Coronary artery (tissue), 2 donors: Measurements from ENCODE around the gene SLC4A8.

Experiments
- DNase-seq: peaks from one replicate; pipeline ENCODE4 v3.0.0-alpha.2; 2017; ENCODE audit warnings: low spot score
- H3K27ac ChIP-seq, 2 donors: fragments of 200-600 bp; sonication (generic); one replicate each; pipeline ENCODE4 v1.5.1; 2016 to 2019
- H3K4me3 ChIP-seq: fragments of 200-600 bp; sonication (generic); 2 replicates; pipeline ENCODE4 v1.5.1; 2016; ENCODE audit warnings: mild to moderate bottlenecking, moderate library complexity
- TF ChIP-seq, protein P1 (sequence below): fragments of 200-600 bp; sonication (generic); IDR thresholded peaks from one replicate; pipeline ENCODE4 v1.5.1; 2019; ENCODE audit warnings: antibody characterized with exemption

Gene SLC4A8

DNA sequence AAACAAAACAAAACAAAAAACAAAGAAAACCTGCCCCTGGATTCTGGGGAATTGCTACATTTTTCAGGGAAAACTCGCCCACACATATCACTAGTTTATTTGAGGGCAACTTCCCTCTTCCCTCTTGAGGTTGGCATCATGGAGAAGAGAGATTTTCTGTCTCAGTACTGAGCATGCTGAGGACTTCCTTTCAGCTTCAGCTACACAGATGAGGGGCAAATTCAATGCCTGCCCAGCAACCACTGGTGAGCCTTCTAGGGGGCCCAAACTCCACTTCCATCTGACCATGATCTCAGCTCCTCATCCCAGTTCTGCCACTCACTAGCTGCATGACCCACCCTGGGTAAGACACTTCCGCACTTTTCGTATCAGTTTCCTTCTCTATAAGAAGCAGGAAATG, 103.3 kb downstream of the SLC4A8 start:
- TF ChIP-seq, protein P1, sequence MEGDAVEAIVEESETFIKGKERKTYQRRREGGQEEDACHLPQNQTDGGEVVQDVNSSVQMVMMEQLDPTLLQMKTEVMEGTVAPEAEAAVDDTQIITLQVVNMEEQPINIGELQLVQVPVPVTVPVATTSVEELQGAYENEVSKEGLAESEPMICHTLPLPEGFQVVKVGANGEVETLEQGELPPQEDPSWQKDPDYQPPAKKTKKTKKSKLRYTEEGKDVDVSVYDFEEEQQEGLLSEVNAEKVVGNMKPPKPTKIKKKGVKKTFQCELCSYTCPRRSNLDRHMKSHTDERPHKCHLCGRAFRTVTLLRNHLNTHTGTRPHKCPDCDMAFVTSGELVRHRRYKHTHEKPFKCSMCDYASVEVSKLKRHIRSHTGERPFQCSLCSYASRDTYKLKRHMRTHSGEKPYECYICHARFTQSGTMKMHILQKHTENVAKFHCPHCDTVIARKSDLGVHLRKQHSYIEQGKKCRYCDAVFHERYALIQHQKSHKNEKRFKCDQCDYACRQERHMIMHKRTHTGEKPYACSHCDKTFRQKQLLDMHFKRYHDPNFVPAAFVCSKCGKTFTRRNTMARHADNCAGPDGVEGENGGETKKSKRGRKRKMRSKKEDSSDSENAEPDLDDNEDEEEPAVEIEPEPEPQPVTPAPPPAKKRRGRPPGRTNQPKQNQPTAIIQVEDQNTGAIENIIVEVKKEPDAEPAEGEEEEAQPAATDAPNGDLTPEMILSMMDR = no peak
- Histone ChIP-seq H3K4me3 (no peak overlapping the region), H3K27ac (no peak overlapping the region)
- no peak for DNase-seq

DNA sequence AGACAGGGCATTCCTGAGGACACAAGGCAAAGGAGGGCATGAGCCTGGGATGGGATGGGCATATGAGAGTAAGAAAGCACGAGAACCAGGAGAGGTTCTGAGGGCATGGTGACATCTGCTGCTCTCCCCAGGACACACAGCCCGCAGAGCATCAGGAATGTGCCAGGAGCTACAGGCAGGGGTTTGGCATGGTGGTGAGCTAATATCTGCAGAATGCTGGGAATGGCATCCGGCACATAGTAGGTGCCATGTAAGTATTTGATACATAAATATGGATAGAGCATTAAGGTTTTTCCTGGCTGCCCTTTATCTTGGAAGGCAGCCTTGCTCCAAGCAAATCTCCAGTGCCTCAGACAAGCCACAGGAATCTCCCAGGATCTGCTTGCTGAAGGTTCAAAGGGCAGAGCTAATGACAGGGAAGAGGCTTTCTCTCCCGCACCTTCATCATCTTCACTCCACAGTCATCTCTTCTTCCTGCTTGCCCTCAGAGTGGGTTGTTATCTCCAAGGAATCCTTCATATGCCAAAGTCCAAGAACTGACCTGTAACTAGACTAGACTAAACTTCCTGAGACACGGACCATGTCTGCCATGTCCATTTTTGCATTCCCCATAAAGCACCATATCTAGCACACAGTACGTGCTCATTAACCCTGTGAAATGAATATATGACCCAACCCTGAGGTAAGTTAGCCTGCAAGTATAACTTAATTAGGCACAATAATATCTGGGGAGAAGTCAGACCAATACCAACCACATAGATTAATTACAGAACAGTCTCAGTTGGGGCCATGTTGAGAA, 104.4 kb downstream of the SLC4A8 start:
- Histone ChIP-seq H3K4me3 (no peak overlapping the region), H3K27ac (no peak overlapping the region)
- TF ChIP-seq, protein P1 = no peak
- DNase-seq = no peak

DNA sequence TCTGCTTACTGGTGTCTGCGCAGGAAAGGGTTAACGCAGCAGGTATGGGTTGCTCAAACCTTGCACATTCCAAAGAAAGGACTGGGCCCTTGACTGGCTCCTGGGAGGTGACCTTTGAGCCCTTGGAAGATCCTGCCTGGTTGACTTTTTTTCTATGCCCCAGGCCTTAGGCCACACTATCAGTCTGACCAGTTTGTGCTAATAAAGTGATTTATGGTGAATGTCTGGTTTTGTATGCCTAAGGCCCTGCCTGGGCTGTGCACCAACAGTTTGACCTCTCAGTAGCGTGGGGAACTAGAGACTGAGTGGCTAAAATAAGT, 105.0 kb downstream of the SLC4A8 start:
- H3K27ac ChIP-seq = no peak overlapping the region
- TF ChIP-seq, protein P1 = no peak
- no peak for DNase-seq
- H3K4me3 ChIP-seq = no peak overlapping the region

DNA sequence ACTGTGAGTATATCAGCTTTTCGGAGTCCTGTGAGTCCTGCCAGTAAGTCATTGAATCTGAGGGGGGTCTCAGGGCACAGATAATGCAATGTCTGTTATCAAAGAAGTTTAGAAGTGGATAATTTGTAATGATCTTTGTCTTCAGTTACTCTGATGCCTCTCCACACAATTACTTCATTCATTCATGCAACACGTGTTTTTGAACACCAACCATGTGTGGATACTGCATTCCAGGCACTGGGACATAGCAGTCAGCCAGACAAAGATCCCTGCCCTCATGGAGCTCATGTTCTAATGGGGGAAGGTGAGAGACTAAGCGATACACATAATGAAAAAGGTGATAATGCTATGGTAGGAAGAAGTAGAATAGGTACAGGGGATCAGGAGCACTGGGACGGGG, 105.6 kb downstream of the SLC4A8 start:
- TF ChIP-seq, protein P1 = no peak
- no peak for DNase-seq
- no peak overlapping the region for H3K4me3 ChIP-seq
- no peak overlapping the region for H3K27ac ChIP-seq

DNA sequence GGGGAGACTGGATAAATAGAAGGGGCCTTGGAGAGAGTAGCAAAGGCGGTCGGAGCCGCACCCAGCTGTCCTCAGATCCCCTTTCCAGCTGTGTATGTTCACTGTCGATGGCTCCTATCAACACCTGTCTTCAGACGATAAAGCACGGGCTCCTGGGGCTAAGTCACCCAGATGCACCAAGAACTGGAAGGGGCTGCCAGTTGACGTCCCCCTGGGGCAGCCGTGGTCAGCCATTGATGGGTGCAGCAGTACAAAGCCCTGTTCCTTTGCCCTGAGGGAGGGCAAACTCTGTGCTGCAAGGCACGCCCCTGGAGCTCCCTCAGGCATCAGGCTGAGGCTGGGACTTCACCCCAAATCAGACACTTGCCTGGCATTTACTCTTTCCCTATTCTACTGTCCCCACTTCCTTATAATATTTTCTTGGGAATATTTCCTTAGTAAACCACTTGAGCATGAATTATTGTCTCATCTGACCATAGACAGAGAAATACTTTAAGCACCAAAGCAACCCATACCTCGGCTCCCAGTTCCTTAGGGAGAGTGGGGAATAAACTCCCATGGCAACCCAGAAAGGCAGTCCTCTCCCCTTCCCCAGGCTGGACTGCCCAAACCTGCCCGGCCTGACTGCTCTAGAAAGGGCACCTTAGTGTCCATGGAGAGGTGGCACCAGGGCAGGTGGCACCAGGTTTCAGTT, 106.8 kb downstream of the SLC4A8 start:
- no peak for DNase-seq
- TF ChIP-seq, protein P1 = no peak
- H3K4me3 ChIP-seq = no peak overlapping the region
- no peak overlapping the region for H3K27ac ChIP-seq

DNA sequence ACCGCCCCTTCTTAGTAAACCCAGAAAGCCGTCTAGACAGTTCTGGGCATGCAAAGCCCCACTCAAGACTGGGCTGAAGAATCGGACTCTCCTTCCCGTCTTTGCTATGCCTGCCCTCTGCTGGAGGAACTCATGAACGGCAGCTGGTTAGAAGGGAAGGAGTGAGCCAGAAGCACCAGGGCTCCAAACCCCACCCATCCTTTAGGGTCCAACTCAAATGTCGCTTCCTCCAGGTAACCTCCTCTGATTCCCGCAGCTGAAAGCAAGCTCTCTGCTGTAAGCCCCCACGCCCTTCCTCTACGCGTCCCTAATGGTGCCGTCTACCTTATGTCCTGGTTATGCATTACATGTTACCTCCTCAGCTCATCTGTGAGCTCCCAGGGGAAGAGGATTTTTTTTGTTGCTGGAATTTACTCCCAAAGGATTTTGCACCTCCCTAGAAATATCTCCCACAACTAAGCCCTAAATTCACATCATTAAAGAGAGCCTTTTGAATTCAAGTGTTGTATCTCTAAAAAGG, 107.4 kb downstream of the SLC4A8 start:
- Histone ChIP-seq H3K27ac (no peak overlapping the region), H3K4me3 (no peak overlapping the region)
- TF ChIP-seq, protein P1 = peak; percentile 40
- DNase-seq = peak; percentile 81

DNA sequence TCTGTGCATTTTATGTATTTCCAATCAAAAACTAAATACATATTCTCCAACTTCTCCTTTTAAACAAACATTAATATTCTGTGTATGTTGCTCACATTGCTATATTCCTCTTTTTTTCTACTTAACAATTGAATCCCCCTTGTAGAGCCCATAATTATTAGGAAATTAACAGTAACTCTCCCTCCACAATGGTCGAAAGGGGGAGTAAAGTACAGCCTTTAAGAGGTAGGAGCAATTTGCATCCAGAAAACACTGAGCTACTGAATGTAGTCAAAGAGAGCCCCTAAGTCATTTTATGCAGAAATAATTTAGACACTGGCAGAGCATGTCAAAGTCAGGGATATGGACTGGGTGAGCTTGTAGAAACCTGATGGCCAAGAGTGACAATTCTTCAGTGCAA, 109.2 kb downstream of the SLC4A8 start:
- TF ChIP-seq, protein P1 = no peak
- no peak for DNase-seq
- Histone ChIP-seq H3K27ac (no peak overlapping the region), H3K4me3 (no peak overlapping the region)
